OCI-LY7 (cell line): Measurements from ENCODE around the gene HOXD4.

Source experiments
- EZH2phosphoT487 ChIP-seq: fragments of 200-600 bp; sonication (generic); IDR thresholded peaks from 2 replicates; pipeline ENCODE4 v1.6.1; 2018; ENCODE audit warnings: low read depth, borderline replicate concordance, mild to moderate bottlenecking, mixed run types, antibody characterized with exemption, low read length, moderate library complexity, mixed read lengths
- TF ChIP-seq, protein P1 (sequence below): fragments of 200-600 bp; sonication (generic); conservative IDR thresholded peaks from 2 replicates; pipeline ENCODE4 v1.5.1; 2014; ENCODE audit warnings: mild to moderate bottlenecking, antibody characterized with exemption, low read length, moderate library complexity, mixed read lengths

DNA sequence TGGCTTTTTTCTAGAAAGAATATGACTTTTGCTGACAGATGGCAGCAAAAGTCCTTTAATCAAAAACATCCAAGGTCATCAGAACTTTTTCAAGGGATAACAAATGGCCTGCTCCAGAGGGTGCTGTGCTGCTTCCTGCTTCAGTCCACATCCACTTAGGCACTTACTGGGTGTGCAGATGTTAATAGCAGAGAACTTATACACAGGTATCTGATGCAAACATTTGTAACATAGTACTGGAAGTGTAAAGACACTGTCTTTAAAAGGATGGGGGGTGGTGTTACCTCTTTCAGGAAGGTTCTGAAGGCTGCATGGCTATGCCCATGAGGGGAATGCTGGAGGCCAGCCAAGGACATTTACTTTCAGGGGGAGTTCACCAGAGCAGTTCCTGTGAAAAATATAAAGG is 16.3 kb upstream of the HOXD4 start:
- TF ChIP-seq, protein P1, sequence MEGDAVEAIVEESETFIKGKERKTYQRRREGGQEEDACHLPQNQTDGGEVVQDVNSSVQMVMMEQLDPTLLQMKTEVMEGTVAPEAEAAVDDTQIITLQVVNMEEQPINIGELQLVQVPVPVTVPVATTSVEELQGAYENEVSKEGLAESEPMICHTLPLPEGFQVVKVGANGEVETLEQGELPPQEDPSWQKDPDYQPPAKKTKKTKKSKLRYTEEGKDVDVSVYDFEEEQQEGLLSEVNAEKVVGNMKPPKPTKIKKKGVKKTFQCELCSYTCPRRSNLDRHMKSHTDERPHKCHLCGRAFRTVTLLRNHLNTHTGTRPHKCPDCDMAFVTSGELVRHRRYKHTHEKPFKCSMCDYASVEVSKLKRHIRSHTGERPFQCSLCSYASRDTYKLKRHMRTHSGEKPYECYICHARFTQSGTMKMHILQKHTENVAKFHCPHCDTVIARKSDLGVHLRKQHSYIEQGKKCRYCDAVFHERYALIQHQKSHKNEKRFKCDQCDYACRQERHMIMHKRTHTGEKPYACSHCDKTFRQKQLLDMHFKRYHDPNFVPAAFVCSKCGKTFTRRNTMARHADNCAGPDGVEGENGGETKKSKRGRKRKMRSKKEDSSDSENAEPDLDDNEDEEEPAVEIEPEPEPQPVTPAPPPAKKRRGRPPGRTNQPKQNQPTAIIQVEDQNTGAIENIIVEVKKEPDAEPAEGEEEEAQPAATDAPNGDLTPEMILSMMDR = no peak
- no peak for TF ChIP-seq EZH2phosphoT487
